Gastrocnemius medialis (tissue), 4 donors: ENCODE results near the gene PRKAG2. TPM values are rescaled to one million over a fixed set of nuclear protein-coding genes. Genes with fewer than 3 reads are reported as not detected.

Source experiments
- ATAC-seq, 2 donors: fragments of 150-250 bp; one replicate each; pipeline ENCODE4 v1.9.1; 2016
- DNase-seq, 2 donors: peaks; one replicate each; pipeline ENCODE4 v3.0.0-alpha.2; 2019
- H3K27ac ChIP-seq, 4 donors: fragments of 200-600 bp; sonication (generic); 1 replicate in 1 of 4; 2 replicates in 3 of 4; pipeline ENCODE4 v1.5.1; 2016 to 2018; ENCODE audit warnings: mild to moderate bottlenecking in 2 of 4, moderate library complexity in 1 of 4
- H3K27me3 ChIP-seq, 3 donors: fragments of 200-600 bp; sonication (generic) in 2 of 3; 1 replicate in 1 of 3; 2 replicates in 2 of 3; pipeline versions ENCODE4 v1.5.1 to v1.6.0; 2016 to 2019; ENCODE audit warnings: mild to moderate bottlenecking in 1 of 3, moderate library complexity in 1 of 3
- H3K36me3 ChIP-seq, 2 donors: fragments of 200-600 bp; sonication (generic) in 1 of 2; one replicate each; pipeline ENCODE4 v1.5.1; 2017 to 2018
- H3K4me1 ChIP-seq, 2 donors: fragments of 200-600 bp; sonication (generic) in 1 of 2; one replicate each; pipeline ENCODE4 v1.5.1; 2016 to 2017; ENCODE audit warnings: mild to moderate bottlenecking in 2 of 2
- H3K4me3 ChIP-seq, 4 donors: fragments of 200-600 bp; sonication (generic) in 3 of 4; 1 replicate in 1 of 4; 2 replicates in 3 of 4; pipeline ENCODE4 v1.5.1; 2016 to 2019; ENCODE audit warnings: mild to moderate bottlenecking in 2 of 4
- H3K9me3 ChIP-seq, 3 donors: fragments of 200-600 bp; sonication (generic) in 2 of 3; 1 replicate in 1 of 3; 2 replicates in 2 of 3; pipeline ENCODE4 v1.5.1; 2016 to 2019
- CTCF ChIP-seq, 5 experiments: fragments of 450-650 bp in 3 of 5; fragments of 200-600 bp in 2 of 5; sonication (generic) in 2 of 5; IDR thresholded peaks in 4 of 5; conservative IDR thresholded peaks in 1 of 5; 1 replicate in 4 of 5; 2 replicates in 1 of 5; pipeline ENCODE4 v1.5.1; 2016 to 2019; ENCODE audit warnings: antibody characterized with exemption in 5 of 5, mild to moderate bottlenecking in 3 of 5, moderate library complexity in 3 of 5
- POLR2A ChIP-seq, 2 donors: fragments of 450-650 bp; IDR thresholded peaks; one replicate each; pipeline ENCODE4 v1.6.1; 2017; ENCODE audit warnings: antibody characterized with exemption in 2 of 2, mild to moderate bottlenecking in 2 of 2, moderate library complexity in 2 of 2
- in situ Hi-C, 4 donors: fragments of 200-750 bp; cut with MboI; loops; one replicate each; pipeline versions ENCODE4 v1.15.0 to v1.8.0; 2017; ENCODE audit warnings: low sequenced_read_pairs in 4 of 4
- intact Hi-C: fragments of 100-400 bp; cut with DNase I; formaldehyde crosslinking; loops from one replicate; pipeline ENCODE4 v1.15.1; 2023; ENCODE audit warnings: low total_unique reads
- total RNA-seq, 4 donors: library from RNA; depleted of rRNA; stranded (reverse); fragments of >200 nt; gene quantifications; one replicate each; pipeline versions ENCODE4 v1.1.0 to v1.2.3, GENCODE V29; 2016

Gene PRKAG2
- total RNA-seq, 4 donors from 2014 or later, result 5.3 to 32.6 (median 13.9) TPM

DNA sequence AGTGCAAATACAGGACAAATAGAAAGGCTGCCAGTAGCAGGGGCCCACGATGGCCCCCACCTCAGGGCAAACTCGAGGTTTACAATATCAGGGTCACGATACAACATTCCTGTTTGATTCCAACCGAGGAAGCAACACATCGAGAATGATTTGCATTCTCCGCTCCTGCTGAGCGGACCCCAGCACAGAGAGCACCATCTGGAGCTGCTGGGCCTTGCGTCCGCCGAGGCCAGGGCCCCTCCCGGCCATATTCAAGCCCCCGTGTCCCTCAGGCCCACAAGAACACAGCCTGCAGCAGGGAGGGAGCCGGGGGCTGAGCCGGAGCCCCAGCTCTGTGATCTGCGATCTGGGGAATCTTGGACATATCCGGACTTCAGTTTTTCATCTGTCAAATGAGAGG, 84.3 kb downstream of the PRKAG2 start:
- no peak overlapping the region for H3K27ac ChIP-seq
- no peak overlapping the region for H3K4me3 ChIP-seq
- ATAC-seq (no peak), DNase-seq (no peak)
- peaks cover 12 to 30% of the 10 kb centered on the region in 2 donors for H3K4me1 ChIP-seq
- no peaks in the 10 kb centered on the region for H3K36me3 ChIP-seq
- no peaks in the 10 kb centered on the region for H3K9me3 ChIP-seq
- in situ Hi-C loops (loop anchor here in 1 of 4 donors (25.0 kb wide), 1 partner anchor 145 kb away; no protein-coding TSS in a partner anchor), intact Hi-C loops (loop anchor here (5.0 kb wide), 1 partner anchor 135 kb away; no protein-coding TSS in a partner anchor)
- TF ChIP-seq CTCF (IDR thresholded peaks at IDR 0.05 in 4 of 5, conservative IDR thresholded peaks at IDR 0.05 in 1 of 5) (no peak), POLR2A (IDR thresholded peaks at IDR 0.05) (no peak)
- H3K27me3 ChIP-seq, result no peaks in the 10 kb centered on the region

GRCh38 chr7:151792086-151792485, 84.8 kb downstream of the PRKAG2 start:
- Histone ChIP-seq H3K9me3 (no peaks in the 10 kb centered on the region), H3K27me3 (no peaks in the 10 kb centered on the region), H3K36me3 (no peaks in the 10 kb centered on the region), H3K4me1 (peaks cover 6 to 25% of the 10 kb centered on the region in 2 donors), H3K27ac (no peak overlapping the region), H3K4me3 (no peak overlapping the region)
- intact Hi-C loops (loop anchor here (5.0 kb wide), 1 partner anchor 135 kb away; no protein-coding TSS in a partner anchor), in situ Hi-C loops (loop anchor here in 1 of 4 donors (25.0 kb wide), 1 partner anchor 145 kb away; no protein-coding TSS in a partner anchor)
- ATAC-seq (no peak), DNase-seq (no peak)
- TF ChIP-seq POLR2A (IDR thresholded peaks at IDR 0.05) (no peak), CTCF (IDR thresholded peaks at IDR 0.05 in 4 of 5, conservative IDR thresholded peaks at IDR 0.05 in 1 of 5) (no peak)

DNA sequence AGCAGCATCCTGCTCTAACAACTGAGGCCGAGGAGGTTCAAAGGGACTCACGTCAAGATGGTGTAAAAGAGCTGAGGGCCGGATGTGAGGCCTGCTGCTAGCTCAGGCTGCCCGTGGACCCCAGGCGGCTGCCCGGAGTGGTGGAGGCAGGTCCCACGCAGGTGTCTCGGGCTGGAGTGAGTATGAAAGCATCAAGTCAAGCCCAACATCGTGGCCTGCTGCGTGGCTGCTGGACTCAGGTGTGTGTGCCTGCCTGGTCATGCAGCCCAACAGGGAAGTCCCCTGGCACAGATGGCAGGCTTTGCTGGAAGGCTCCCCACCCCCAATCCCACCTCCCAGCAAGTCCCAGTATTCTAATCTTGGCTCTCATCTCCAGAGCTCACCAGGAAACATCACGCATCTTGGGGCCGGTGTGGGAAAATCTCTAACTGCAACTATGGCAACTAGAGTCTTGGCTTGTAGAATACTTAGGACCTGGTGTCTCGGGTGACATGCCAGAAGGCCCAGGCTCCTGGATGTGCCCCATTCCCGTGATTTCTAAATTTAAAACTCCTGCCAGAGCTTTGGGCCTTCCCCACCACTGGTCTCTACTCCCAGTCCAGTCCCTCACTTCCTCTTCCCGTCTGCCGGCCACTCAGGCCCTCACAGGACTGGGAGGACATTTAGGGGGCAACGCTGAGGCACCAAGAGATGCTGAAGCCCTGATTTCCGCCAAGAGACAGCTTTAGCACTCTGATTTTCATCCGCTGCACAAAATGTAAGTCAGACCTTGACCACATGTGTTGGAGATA, 85.9 kb downstream of the PRKAG2 start:
- Histone ChIP-seq H3K4me3 (no peak overlapping the region), H3K4me1 (peaks cover 0 to 15% of the 10 kb centered on the region in 2 donors), H3K27me3 (no peaks in the 10 kb centered on the region), H3K36me3 (no peaks in the 10 kb centered on the region), H3K9me3 (no peaks in the 10 kb centered on the region), H3K27ac (no peak overlapping the region)
- no peak for TF ChIP-seq POLR2A (IDR thresholded peaks at IDR 0.05)
- TF ChIP-seq CTCF (IDR thresholded peaks at IDR 0.05 in 4 of 5, conservative IDR thresholded peaks at IDR 0.05 in 1 of 5), result no peak
- intact Hi-C loops (loop anchor here (5.0 kb wide), 1 partner anchor 136 kb away; no protein-coding TSS in a partner anchor), in situ Hi-C loops (loop anchor here in 1 of 4 donors (25.0 kb wide), 1 partner anchor 146 kb away; no protein-coding TSS in a partner anchor)
- no peak for ATAC-seq
- DNase-seq, result no peak

- no peaks in the 10 kb centered on the region for H3K27me3 ChIP-seq
- H3K27ac ChIP-seq, result no peak overlapping the region
- no peaks in the 10 kb centered on the region for H3K36me3 ChIP-seq
- no peaks in the 10 kb centered on the region for H3K9me3 ChIP-seq
- no peak overlapping the region for H3K4me3 ChIP-seq
- in situ Hi-C loops (loop anchor here in 1 of 4 donors (25.0 kb wide), 1 partner anchor 147 kb away; no protein-coding TSS in a partner anchor), intact Hi-C loops (loop anchor here (5.0 kb wide), 1 partner anchor 137 kb away; no protein-coding TSS in a partner anchor)
- ATAC-seq, result no peak
- peaks cover 0 to 15% of the 10 kb centered on the region in 2 donors for H3K4me1 ChIP-seq
- no peak for TF ChIP-seq POLR2A (IDR thresholded peaks at IDR 0.05)
- no peak for TF ChIP-seq CTCF (IDR thresholded peaks at IDR 0.05 in 4 of 5, conservative IDR thresholded peaks at IDR 0.05 in 1 of 5)
- DNase-seq, result no peak
Measured at GRCh38 chr7:151790095-151790829, 86.7 kb downstream of the PRKAG2 start.
